Uterus (tissue), 4 donors: ENCODE measurements around the gene TAAR9. TPM values are rescaled to one million over a fixed set of nuclear protein-coding genes. Genes with fewer than 3 reads are reported as not detected.
"Not testable (repeated sequence)": the region's sequence is repeated elsewhere in the genome, so short reads cannot be mapped to it uniquely, and the experiment has no call there.

Source experiments
- DNase-seq, 2 donors: peaks; one replicate each; pipeline ENCODE4 v3.0.0-alpha.2; 2019 to 2020
- H3K27ac ChIP-seq, 2 donors: fragments of 200-600 bp; sonication (generic); 1 replicate in 1 of 2; 2 replicates in 1 of 2; pipeline ENCODE4 v1.5.1; 2016 to 2018
- H3K27me3 ChIP-seq, 2 donors: fragments of 200-600 bp; sonication (generic); one replicate each; pipeline ENCODE4 v1.5.1; 2018 to 2019; ENCODE audit warnings: control low read depth in 1 of 2
- H3K36me3 ChIP-seq, 2 donors: fragments of 200-600 bp; sonication (generic); one replicate each; pipeline ENCODE4 v1.5.1; 2019; ENCODE audit warnings: control low read depth in 1 of 2
- H3K4me1 ChIP-seq, 2 donors: fragments of 200-600 bp; sonication (generic); one replicate each; pipeline ENCODE4 v1.5.1; 2018 to 2019; ENCODE audit warnings: control low read depth in 1 of 2
- H3K4me3 ChIP-seq, 2 donors: fragments of 200-600 bp; sonication (generic); 1 replicate in 1 of 2; 2 replicates in 1 of 2; pipeline ENCODE4 v1.5.1; 2018 to 2019; ENCODE audit warnings: mild to moderate bottlenecking in 1 of 2
- H3K9me3 ChIP-seq, 2 donors: fragments of 200-600 bp; sonication (generic); one replicate each; pipeline ENCODE4 v1.5.1; 2019; ENCODE audit warnings: control low read depth in 1 of 2
- POLR2A ChIP-seq, 2 donors: fragments of 450-650 bp; IDR thresholded peaks; one replicate each; pipeline ENCODE4 v1.6.1; 2016; ENCODE audit warnings: antibody characterized with exemption in 2 of 2, mild to moderate bottlenecking in 1 of 2, moderate library complexity in 1 of 2
- intact Hi-C: fragments of 100-400 bp; cut with DNase I; formaldehyde crosslinking; loops from one replicate; pipeline ENCODE4 v1.15.1; 2023; ENCODE audit warnings: low total_unique reads
- total RNA-seq, 4 donors: library from RNA; depleted of rRNA in 3 of 4; stranded (reverse); fragments of >200 nt in 3 of 4; gene quantifications; one replicate each; pipeline versions ENCODE4 v1.1.0 to v1.2.4, GENCODE V29; 2014 to 2023
- TF ChIP-seq, protein P1 (sequence below), 4 experiments: fragments of 200-600 bp in 2 of 4; fragments of 450-650 bp in 2 of 4; sonication (generic) in 2 of 4; IDR thresholded peaks; one replicate each; pipeline ENCODE4 v1.5.1; 2016 to 2019; ENCODE audit warnings: antibody characterized with exemption in 4 of 4, mild to moderate bottlenecking in 2 of 4, moderate library complexity in 1 of 4
- donor health status: DM: yes; HTN: yes; CAD: no.

Gene TAAR9
- total RNA-seq, 4 donors from 2014 or later: not detected

- Histone ChIP-seq H3K4me3 (no peak overlapping the region), H3K27me3 (no peaks in the 10 kb centered on the region), H3K27ac (no peak overlapping the region), H3K4me1 (no peaks in the 10 kb centered on the region), H3K9me3 (no peaks in the 10 kb centered on the region), H3K36me3 (no peaks in the 10 kb centered on the region)
- no peak for DNase-seq
- intact Hi-C loops: no loop called here
- TF ChIP-seq POLR2A (IDR thresholded peaks at IDR 0.05): no peak
- TF ChIP-seq, protein P1, sequence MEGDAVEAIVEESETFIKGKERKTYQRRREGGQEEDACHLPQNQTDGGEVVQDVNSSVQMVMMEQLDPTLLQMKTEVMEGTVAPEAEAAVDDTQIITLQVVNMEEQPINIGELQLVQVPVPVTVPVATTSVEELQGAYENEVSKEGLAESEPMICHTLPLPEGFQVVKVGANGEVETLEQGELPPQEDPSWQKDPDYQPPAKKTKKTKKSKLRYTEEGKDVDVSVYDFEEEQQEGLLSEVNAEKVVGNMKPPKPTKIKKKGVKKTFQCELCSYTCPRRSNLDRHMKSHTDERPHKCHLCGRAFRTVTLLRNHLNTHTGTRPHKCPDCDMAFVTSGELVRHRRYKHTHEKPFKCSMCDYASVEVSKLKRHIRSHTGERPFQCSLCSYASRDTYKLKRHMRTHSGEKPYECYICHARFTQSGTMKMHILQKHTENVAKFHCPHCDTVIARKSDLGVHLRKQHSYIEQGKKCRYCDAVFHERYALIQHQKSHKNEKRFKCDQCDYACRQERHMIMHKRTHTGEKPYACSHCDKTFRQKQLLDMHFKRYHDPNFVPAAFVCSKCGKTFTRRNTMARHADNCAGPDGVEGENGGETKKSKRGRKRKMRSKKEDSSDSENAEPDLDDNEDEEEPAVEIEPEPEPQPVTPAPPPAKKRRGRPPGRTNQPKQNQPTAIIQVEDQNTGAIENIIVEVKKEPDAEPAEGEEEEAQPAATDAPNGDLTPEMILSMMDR (IDR thresholded peaks at IDR 0.05): no peak
Observed at GRCh38 chr6:132526461-132526860, 11.6 kb upstream of the TAAR9 start.

DNA sequence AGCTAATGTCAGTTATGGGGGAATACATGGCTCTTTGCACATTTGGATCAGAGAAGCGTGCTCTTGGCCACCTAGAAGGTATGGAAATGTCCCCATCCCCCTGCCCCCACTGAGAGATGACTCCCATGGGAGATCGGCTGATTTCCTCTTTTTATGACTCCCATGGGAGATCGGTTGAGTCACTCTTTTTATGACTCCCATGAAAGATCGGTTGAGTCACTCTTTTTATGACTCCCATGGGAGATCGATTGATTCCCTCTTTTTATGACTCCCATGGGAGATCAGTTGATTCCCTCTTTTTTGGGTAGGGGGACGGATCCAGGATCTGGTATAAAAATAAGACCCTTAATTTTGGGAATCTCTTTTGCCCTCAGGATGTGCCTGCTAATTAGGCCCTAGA lies 10.3 kb upstream of the TAAR9 start:
- TF ChIP-seq, protein P1 (IDR thresholded peaks at IDR 0.05): no peak
- TF ChIP-seq POLR2A (IDR thresholded peaks at IDR 0.05): no peak
- intact Hi-C loops: no loop called here
- Histone ChIP-seq H3K4me1 (no peaks in the 10 kb centered on the region), H3K9me3 (no peaks in the 10 kb centered on the region), H3K36me3 (no peaks in the 10 kb centered on the region), H3K27me3 (no peaks in the 10 kb centered on the region), H3K4me3 (no peak overlapping the region), H3K27ac (no peak overlapping the region)
- DNase-seq: no peak

GRCh38 chr6:132530293-132530974 lies 7.6 kb upstream of the TAAR9 start:
- Histone ChIP-seq H3K4me1 (no peaks in the 10 kb centered on the region), H3K27me3 (no peaks in the 10 kb centered on the region), H3K27ac (no peak overlapping the region), H3K4me3 (no peak overlapping the region), H3K9me3 (no peaks in the 10 kb centered on the region), H3K36me3 (no peaks in the 10 kb centered on the region)
- intact Hi-C loops: no loop called here
- peak; percentile 29 to 56 for DNase-seq
- no peak for TF ChIP-seq POLR2A (IDR thresholded peaks at IDR 0.05)
- TF ChIP-seq, protein P1 (IDR thresholded peaks at IDR 0.05): peak; percentile 61 to 81 (median 69)

DNA sequence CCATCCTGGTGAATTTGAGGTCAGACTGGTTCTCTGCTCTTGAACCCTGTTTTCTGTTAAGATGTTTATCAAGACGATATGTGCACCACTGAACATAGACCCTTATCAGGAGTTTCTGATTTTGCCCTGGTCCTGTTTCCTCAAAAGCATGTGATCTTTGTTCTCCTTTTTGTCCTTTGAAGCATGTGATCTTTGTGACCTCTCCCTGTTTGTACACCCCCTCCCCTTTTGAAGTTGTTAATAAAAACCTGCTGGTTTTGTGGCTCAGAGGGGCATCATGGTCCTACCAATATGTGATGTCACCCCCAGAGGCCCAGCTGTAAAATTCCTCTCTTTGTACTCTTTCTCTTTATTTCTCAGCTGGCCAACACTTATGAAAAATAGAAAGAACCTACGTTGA lies 3.5 kb upstream of the TAAR9 start:
- not testable (repeated sequence) for H3K4me3 ChIP-seq

GRCh38 chr6:132537145-132537544 lies 932 bp upstream of the TAAR9 start:
- intact Hi-C loops: no loop called here
- no peak for DNase-seq
- Histone ChIP-seq H3K4me1 (no peaks in the 10 kb centered on the region), H3K27ac (no peak overlapping the region), H3K9me3 (no peaks in the 10 kb centered on the region), H3K36me3 (no peaks in the 10 kb centered on the region), H3K4me3 (no peak overlapping the region), H3K27me3 (no peaks in the 10 kb centered on the region)
- TF ChIP-seq POLR2A (IDR thresholded peaks at IDR 0.05): no peak
- TF ChIP-seq, protein P1 (IDR thresholded peaks at IDR 0.05): no peak

More for the DNA sequence above, 3.5 kb upstream of the TAAR9 start:
- H3K36me3 ChIP-seq, intact Hi-C loops, H3K4me1 ChIP-seq, H3K9me3 ChIP-seq, H3K27ac ChIP-seq, H3K27me3 ChIP-seq, DNase-seq: not testable (repeated sequence)

DNA sequence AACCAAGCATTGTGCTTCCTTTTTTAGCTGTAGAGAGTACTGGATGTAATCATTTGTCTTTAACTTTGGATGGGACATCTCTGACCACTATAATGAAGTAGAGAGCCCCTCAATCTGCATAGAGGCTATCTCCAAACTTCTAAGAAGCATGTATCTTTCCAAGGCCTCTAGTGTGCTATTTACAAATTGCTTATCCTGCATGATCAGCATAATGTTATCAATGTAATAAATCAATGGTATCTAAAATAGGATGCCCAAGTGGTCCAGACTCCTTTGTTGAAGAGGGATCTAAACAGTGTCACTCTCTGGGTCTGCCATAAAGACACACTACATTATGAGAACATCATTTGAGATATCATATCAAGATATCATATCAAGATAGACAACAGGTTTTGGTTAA lies 6.7 kb downstream of the TAAR9 start:
- H3K36me3 ChIP-seq: no peaks in the 10 kb centered on the region
- TF ChIP-seq, protein P1 (IDR thresholded peaks at IDR 0.05): no peak
- TF ChIP-seq POLR2A (IDR thresholded peaks at IDR 0.05): no peak
- no peak for DNase-seq
- H3K27me3 ChIP-seq: no peaks in the 10 kb centered on the region
- no peaks in the 10 kb centered on the region for H3K4me1 ChIP-seq
- intact Hi-C loops: no loop called here
- H3K4me3 ChIP-seq: no peak overlapping the region
- H3K9me3 ChIP-seq: no peaks in the 10 kb centered on the region
- no peak overlapping the region for H3K27ac ChIP-seq
